Activated CD4-positive, alpha-beta T cell treated with anti-CD3 and anti-CD28 coated beads, Interleukin-2, amount 50 U/mL, for 24 hours (primary cell): ENCODE measurements around the gene ELOVL5.
A peak's percentile ranks its signal among the peaks of the same experiment; 100 is the strongest.
"Not testable (repeated sequence)": the region's sequence is repeated elsewhere in the genome, so short reads cannot be mapped to it uniquely, and the experiment has no call there.

Source experiments
- DNase-seq, 2 donors: peaks; one replicate each; pipeline ENCODE4 v3.0.0-alpha.2; 2020; ENCODE audit warnings: low read depth in 1 of 2, low spot score in 1 of 2

Gene ELOVL5

DNA sequence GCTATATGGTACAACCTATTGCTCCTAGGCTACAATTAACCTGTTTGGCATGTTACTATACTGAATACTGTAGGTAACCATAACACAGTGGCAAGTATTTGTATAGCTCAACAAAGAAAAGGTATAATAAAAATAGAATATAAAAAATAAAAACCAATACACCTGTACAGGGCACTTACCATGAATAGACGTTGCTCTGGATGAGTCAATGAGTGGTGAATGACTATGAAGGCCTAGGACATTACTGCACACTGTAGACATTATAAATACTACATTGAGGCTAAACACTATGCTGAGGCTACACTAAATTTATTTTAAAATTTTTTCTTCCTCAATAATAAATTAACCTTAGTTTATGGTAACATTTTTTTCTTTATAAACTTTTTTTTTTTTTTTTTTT lies 18.6 kb downstream of the ELOVL5 start:
- no peak for DNase-seq

DNA sequence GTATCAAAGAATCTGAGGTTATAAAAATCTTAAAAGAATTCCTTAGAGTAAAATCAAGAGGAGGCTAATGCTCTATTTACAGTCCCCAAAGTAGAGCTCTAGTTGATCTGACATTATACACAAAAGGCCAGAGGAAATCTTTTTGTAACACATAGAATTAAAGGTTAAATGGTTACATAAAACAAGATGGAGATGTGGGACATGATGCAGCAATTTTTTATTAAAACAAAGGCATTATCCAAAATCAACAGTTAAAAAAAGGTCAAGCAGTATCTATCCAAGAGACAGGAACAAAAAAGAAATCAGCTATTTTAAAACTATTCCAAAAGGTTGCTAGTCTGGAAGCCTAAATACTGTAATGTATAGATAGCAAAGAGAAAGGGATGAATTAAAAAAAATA lies 20.4 kb downstream of the ELOVL5 start:
- DNase-seq: no peak

DNA sequence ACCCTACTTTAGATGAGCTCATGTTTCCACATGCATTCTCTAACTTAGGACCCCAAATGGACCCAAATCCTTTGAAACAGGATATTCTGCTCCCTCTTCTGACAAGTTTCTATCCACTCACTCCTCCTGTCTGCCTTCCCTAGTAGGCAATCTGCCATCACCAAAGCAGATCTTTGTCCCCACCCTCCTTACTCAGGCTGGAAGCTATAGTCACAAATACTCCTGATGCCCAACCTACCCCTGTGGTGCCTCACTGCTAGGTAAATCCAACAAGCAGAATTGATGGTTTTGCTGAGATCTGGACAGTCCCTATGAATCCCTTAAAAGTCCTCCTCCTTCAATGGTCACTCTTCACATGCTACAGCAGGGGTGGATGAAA lies 21.7 kb downstream of the ELOVL5 start:
- no peak for DNase-seq

DNA sequence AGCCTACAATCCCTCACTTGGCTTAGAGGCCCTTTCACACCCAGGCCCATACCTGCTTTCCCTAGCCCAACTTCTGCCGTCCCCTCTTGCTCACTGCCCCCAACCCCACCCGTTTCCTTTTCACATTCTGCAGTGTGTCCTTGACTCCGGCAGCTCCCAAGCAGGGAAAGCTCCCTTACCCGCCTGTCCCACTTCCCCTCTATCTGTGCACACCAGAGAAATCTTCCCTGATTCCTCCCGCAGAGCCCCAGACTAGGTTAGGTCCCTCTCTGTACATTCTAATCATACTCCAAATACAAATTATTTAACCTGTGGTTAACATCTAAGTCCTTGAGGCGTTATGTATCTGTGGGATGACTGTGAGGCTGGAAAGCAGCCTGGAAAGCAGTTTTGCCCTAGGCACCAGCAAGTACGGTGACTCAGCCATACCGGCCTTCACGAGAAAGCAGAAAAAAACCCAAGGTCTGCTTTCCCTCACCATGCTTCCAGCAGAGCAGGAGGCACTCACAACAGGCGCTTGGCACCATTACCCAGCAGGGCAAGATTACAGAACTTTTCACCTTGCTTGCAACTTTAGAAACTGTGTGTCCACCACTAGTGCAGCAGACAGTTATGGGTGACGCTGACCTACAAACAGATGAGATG lies 22.3 kb downstream of the ELOVL5 start:
- no peak for DNase-seq

GRCh38 chr6:53325785-53326184 lies 23.0 kb downstream of the ELOVL5 start:
- DNase-seq: no peak

DNA sequence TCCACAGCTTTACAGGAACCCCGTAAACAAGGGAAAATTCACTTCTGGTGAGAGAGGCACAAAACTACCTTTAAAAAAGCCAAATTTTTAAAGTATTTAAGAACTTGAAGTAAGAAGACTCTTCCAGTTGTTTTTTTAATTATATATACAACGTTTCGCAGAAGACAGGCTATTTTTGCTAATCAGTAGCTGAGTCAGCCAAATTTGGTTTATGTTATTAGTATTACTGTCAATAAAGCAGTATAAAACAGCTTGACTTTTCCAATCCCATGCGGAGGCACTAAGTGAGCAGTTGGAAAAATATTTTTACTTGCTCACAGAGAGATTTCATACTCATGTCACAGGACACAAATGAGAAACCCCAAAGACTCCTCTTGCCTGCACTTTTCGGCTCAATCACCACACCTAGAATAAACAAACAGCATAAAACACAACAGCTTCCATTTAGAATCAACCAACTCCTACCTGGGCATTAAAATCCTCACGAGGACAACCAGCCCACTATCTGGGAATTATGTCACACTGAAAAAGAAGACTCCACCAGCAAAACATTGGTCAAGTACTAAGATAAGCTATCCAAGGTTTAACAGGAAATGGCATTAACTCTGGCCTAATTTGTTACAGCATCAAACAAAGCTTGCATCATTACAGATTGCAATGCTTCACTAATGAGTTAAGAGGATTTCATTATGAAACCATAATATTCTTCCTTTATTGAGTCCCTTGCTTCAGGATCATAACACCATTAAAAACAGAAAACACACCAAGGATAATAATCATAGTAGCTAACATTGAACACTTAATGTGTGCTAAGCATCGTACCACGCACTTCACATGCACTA lies 26.3 kb downstream of the ELOVL5 start:
- no peak for DNase-seq

GRCh38 chr6:53321701-53322100 lies 27.0 kb downstream of the ELOVL5 start:
- DNase-seq: no peak

- no peak for DNase-seq
Measured at GRCh38 chr6:53320964-53321363, 27.8 kb downstream of the ELOVL5 start.

- no peak for DNase-seq
Measured at GRCh38 chr6:53318429-53318828, 30.3 kb downstream of the ELOVL5 start.

GRCh38 chr6:53317861-53318260 lies 30.9 kb downstream of the ELOVL5 start:
- no peak for DNase-seq

GRCh38 chr6:53317299-53317698 lies 31.5 kb downstream of the ELOVL5 start:
- DNase-seq: not testable (repeated sequence)

DNA sequence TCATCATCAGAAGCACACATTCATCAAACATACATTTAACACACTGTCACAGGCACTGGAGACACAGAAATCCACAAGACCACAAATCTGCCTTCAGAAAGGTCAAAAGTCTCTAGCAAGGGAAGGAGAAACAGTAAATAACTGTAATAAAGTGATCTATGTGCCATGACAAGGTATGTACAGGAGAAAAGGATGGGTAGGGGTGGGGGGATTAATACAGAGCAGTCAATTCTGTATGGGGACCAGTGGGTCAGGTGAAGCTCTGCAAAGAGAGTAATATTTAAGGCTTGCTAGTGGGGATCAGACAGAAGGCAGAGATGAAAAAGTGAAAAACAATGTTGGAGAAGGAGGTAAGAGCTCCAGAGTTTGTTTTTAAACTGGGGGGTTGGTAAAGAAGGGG lies 32.6 kb downstream of the ELOVL5 start:
- DNase-seq: no peak

- DNase-seq: no peak
Measured at GRCh38 chr6:53315086-53315724, 33.5 kb downstream of the ELOVL5 start.

GRCh38 chr6:53313784-53314400 lies 34.9 kb downstream of the ELOVL5 start:
- no peak for DNase-seq

GRCh38 chr6:53312355-53312754 lies 36.4 kb downstream of the ELOVL5 start:
- no peak for DNase-seq

DNA sequence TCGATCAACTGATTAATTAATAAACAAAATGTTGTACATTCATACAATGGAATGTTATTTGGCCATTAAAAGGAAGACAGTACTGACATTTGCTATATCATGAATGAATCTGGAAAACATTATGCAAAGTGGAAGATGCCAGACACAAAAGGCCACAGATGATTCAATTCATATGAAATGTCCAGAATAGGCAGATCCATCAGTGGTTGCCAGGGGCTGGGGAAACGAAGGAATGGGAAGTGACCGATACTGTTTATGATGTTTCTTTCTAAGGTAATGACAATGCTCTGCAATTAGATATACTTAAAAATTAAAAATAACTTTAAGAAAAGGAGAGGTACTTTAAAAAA lies 37.2 kb downstream of the ELOVL5 start:
- no peak for DNase-seq

- DNase-seq: no peak
Measured at GRCh38 chr6:53310771-53311585, 37.8 kb downstream of the ELOVL5 start.

DNA sequence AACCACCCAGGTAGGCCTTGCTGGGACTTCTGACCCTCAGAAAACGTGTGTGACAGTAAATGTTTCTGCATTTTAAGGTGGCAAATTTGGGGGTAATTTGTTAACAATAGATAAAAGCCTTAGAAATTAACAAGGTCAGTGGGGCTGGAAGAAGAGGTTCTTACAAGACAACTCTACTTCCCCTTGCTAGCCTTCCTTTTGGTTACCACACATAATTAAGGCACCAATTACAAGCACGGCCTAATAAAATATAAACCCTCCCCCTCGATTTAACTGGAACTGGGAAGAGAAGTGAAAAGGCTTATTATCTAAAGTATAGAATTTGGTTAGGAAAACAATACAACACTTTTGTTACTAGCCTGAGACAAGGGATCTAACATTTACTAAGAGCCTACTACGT lies 38.8 kb downstream of the ELOVL5 start:
- DNase-seq: no peak

GRCh38 chr6:53309059-53309900 lies 39.5 kb downstream of the ELOVL5 start:
- DNase-seq: no peak

DNA sequence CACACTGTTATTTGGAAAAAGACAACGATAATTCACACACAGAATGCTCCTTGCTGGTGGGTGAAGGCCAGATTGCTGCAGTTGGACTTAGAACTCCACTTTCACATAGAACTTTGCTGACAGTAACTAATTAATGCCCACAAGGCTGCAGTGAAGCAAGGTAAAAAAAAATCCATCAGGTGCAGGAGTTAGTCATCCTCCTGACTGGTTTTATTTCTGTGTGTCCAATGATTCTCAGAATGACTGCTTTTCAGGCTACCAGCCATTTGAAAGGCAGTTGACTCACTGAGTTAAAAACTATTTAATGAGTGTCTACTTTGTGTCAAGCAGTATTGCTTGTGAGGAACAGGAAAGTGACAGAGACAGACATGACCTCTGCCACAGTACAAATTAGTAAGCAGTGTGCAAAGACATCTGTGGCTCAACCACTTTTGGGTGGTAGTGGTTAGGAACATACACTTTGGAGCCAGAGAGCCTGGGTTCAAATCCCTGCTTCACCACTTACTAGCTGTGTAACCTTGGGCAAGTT lies 41.9 kb downstream of the ELOVL5 start:
- peak in 1 of 2 donors; percentile 28 for DNase-seq
